Measurements from ENCODE around the gene EFCAB5. TPM values are rescaled to one million over a fixed set of nuclear protein-coding genes. Genes with fewer than 3 reads are reported as not detected.
"Not testable (repeated sequence)": the region's sequence is repeated elsewhere in the genome, so short reads cannot be mapped to it uniquely, and the experiment has no call there.

The EFCAB5 gene
- total and polyA plus RNA-seq, 2 of the 13 experiments (the other 11 are each of a cell fraction or from before 2014, with no cell fraction given): 0.15 TPM; not detected in 1

GRCh38 chr17:29933379-29933778 is 8.1 kb upstream of the EFCAB5 start:
- intact Hi-C loops (cut with micrococcal nuclease; ENCODE audit: unreplicated experiment) (loop anchor here (1.0 to 10.0 kb wide), 2 partner anchors 88 to 161 kb away; no protein-coding TSS in a partner anchor), in situ Hi-C loops (cut with HindIII; ENCODE audit: extremely low pct_ligation_motif_present, low pct_unique_long_range_greater_than_20kb) (loop anchor here (5.0 to 10.0 kb wide), 2 partner anchors 126 to 299 kb away; no protein-coding TSS in a partner anchor)
- Histone ChIP-seq H3K9me3 (ENCODE audit: low read length) (no peaks in the 10 kb centered on the region), H4K20me1 (ENCODE audit: insufficient read depth, low read length) (no peaks in the 10 kb centered on the region), H3K79me2 (ENCODE audit: insufficient read depth, low read length) (peaks cover 12% of the 10 kb centered on the region), H3K36me3 (replicated peaks in 1 of 2; ENCODE audit: control insufficient read depth in 1 of 2, insufficient read depth in 2 of 2, low read length in 2 of 2) (no peaks in the 10 kb centered on the region), H3K4me3 (replicated peaks in 1 of 3; ENCODE audit: insufficient read depth in 1 of 3, low read depth in 2 of 3, low read length in 3 of 3) (no peak overlapping the region), H3K27me3 (ENCODE audit: control insufficient read depth in 1 of 2, insufficient read depth in 2 of 2, low read length in 2 of 2) (peaks cover 0 to 2% of the 10 kb centered on the region in 2 experiments; a peak in 1 of 5 replicates), H3K9ac (ENCODE audit: insufficient read depth, low read depth, low read length) (no peak overlapping the region), H3K4me1 (ENCODE audit: insufficient read depth, low read length) (peaks cover 27% of the 10 kb centered on the region), H3K27ac (ENCODE audit: extremely low read length, insufficient read depth, low read length) (no peak overlapping the region), H2AFZ (ENCODE audit: low read length) (peak overlapping the region; percentile 25), H3K4me2 (ENCODE audit: low read depth, low read length) (peak overlapping the region; percentile 44)
- WGBS (ENCODE audit: low lambda C conversion rate): 0% methylated on average over 2 of the region's 2 CpGs
- BruUV-seq (replicated peaks): no TSS peak
- ATAC-seq: no peak
- ChIA-PET POLR2A (no interaction called here), CTCF (ENCODE audit: low intra/inter-chr PET ratio, low total read pairs) (interaction anchor here (0.9 to 1.2 kb wide), 2 partner anchors 89 to 126 kb away, joined by 4 to 6 read pairs; no protein-coding TSS in a partner anchor)
- FAIRE-seq: peak; percentile 18
- peak; percentile 52 for DNase-seq (ENCODE audit: low spot score)
- TF ChIP-seq EED (CRISPR knock-in tag; IDR thresholded peaks at IDR 0.05) (no peak), SMC3 (IDR thresholded peaks at IDR 0.05; ENCODE audit: low read length) (peak; percentile 28; the same call in 1 of the 2 replicates), ZNF263 (CRISPR knock-in tag; IDR thresholded peaks at IDR 0.05) (0 out of 2 replicates have a peak, but pooled peaks have one; percentile 32), STAG1 (CRISPR knock-in tag; IDR thresholded peaks at IDR 0.05) (peak; percentile 47), ZNF790 (CRISPR knock-in tag; IDR thresholded peaks at IDR 0.05; ENCODE audit: borderline replicate concordance) (no peak), ZNF652 (CRISPR knock-in tag; IDR thresholded peaks at IDR 0.05; ENCODE audit: borderline replicate concordance, low read depth) (peak; percentile 91), ZNF616 (CRISPR knock-in tag; IDR thresholded peaks at IDR 0.05; ENCODE audit: low read depth) (no peak), CTCF (CRISPR knock-in tag; IDR thresholded peaks at IDR 0.05) (peak; percentile 60)

- H3K4me2 ChIP-seq (ENCODE audit: low read depth, low read length); H3K79me2 ChIP-seq (ENCODE audit: insufficient read depth, low read length); H2AFZ ChIP-seq (ENCODE audit: low read length); ATAC-seq; CTCF ChIA-PET (ENCODE audit: low intra/inter-chr PET ratio, low total read pairs); H3K27me3 ChIP-seq (ENCODE audit: control insufficient read depth in 1 of 2, insufficient read depth in 2 of 2, low read length in 2 of 2); H4K20me1 ChIP-seq (ENCODE audit: insufficient read depth, low read length); H3K9ac ChIP-seq (ENCODE audit: insufficient read depth, low read depth, low read length); FAIRE-seq; BruUV-seq (replicated peaks); H3K4me3 ChIP-seq (replicated peaks in 1 of 3; ENCODE audit: insufficient read depth in 1 of 3, low read depth in 2 of 3, low read length in 3 of 3); H3K36me3 ChIP-seq (replicated peaks in 1 of 2; ENCODE audit: control insufficient read depth in 1 of 2, insufficient read depth in 2 of 2, low read length in 2 of 2); H3K9me3 ChIP-seq (ENCODE audit: low read length); POLR2A ChIA-PET; DNase-seq (ENCODE audit: low spot score); H3K27ac ChIP-seq (ENCODE audit: extremely low read length, insufficient read depth, low read length): not testable (repeated sequence)
- intact Hi-C loops (cut with micrococcal nuclease; ENCODE audit: unreplicated experiment): loop anchor here (10.0 kb wide), 1 partner anchor 159 kb away; no protein-coding TSS in a partner anchor
- 17% methylated on average over 3 of the region's 3 CpGs for WGBS (ENCODE audit: low lambda C conversion rate)
- in situ Hi-C loops (cut with HindIII; ENCODE audit: extremely low pct_ligation_motif_present, low pct_unique_long_range_greater_than_20kb): loop anchor here (10.0 kb wide), 1 partner anchor 301 kb away; no protein-coding TSS in a partner anchor
- peaks cover 23% of the 10 kb centered on the region for H3K4me1 ChIP-seq (ENCODE audit: insufficient read depth, low read length)
Observed at GRCh38 chr17:29935909-29936308, 5.5 kb upstream of the EFCAB5 start.
